Nucleus accumbens (tissue), 56 donors: ENCODE data around the gene NDUFS7.

Source experiments
- DNase-seq, 56 donors: peaks; one replicate each; lab custom pipeline; 2025; lab: John Stamatoyannopoulos, UW

The NDUFS7 gene

DNA sequence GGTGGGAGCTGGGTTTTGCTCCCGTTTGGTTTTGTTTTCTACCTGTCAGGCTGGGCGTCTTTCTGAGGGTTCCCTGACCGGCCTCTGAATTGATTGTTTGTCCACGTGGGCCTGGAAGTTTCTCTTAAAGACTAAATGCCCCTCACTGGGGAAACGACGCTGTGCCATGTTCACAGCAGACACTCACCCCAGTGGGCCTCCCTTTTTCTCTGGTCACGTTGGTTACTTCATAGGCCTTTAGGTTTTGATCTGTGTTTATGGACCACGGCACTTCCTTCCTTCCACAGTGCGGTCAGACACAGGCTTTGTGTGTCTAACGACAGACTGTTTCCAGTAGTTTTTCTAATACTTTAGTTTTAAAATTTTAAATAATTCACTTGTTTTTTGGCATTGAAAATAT is 20.1 kb upstream of the NDUFS7 start:
- DNase-seq: no peak

DNA sequence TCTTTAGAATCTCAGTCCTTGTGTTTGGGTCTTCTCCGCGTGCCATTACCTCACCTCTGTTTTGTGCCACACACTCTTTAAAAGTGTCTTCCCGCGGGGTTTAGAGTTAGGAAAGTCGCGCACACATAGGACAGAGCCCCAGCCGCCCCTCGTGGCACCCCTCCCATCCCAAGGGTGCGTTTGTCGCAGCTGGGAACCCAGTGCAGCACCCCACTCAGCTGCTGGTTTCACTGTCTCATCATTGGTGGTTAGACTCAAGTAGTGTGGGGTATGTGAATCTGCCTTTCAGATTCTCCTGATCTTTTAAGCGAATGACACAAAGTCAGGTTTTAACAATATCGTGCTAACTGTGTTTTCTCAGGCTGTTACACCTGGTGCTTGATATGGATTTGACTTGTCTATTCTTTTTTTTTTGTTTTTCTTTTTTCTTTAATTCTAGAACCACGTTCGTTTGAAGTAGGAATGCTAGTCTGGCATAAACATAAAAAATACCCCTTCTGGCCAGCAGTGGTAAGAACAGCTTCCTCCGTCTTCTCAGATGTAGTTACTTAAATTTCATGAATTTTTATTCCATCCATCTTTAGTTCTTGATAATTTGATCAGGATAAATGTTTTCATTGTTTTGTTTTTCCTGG is 19.5 kb upstream of the NDUFS7 start:
- DNase-seq: no peak

DNA sequence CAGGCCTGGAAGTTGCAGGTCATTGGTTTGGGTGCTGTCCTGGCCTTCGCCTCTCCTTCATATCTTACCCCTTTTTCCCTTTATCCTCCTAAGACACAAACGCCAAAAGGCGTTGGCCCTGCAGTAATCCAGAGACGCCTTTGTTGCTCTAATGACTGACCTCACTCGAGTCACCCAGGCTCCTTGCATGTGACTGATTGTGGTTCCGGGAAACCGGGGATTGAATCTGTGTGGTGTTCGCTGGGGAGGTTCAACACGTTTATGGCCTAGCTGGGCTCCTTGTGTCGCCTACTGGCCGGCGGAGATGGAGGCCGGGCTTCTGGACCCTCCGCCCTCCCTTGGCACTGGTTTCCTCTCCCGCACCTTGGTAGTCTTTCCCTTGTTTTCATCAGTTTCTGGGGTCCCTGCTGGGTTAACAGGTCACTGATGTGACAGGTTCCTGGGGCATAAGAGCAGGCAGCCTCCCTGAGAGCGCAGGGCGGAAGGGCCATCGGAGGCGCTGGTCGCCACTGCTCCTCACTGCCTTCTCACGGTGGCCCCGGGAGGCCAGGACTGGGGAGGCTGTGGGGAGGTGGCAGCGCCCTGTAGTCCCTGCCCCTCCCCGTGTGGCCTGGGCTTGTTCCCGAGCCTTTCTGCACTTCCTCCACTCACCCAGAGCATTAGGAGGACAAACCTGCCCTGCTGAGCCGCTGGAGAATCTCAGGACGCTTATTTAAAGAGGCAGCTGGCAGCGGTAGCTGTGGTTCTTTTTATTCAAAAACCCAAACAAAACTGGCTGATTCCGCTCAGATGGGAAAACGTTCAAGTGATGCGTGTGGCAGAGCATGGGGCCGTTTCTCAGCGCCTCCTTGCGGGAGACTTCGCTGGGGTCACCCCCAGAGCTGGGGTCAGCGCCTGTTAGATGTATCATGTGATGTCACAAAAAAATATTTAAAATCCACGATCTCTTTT is 18.1 kb upstream of the NDUFS7 start:
- DNase-seq: peak in 8 of 56 donors; percentile 12 to 54 (median 32)

DNA sequence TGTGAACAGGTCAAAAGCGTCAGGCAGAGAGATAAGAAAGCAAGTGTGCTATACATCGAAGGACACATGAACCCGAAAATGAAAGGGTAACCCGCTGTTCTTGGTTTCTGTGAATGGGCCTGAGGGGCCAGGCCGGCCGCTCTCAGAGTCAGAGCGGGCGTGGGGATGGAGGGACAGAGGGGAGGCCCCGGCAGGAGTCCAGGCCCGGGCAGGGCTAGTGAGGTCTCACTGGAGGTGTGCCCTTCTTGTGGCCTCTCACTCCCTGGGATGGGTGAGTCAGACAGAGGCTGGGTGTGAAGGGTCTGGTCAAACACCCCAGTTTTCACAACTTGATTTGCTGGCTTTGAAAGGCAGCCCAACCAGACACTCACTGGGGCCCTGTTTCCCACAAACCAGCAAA is 17.4 kb upstream of the NDUFS7 start:
- no peak for DNase-seq

DNA sequence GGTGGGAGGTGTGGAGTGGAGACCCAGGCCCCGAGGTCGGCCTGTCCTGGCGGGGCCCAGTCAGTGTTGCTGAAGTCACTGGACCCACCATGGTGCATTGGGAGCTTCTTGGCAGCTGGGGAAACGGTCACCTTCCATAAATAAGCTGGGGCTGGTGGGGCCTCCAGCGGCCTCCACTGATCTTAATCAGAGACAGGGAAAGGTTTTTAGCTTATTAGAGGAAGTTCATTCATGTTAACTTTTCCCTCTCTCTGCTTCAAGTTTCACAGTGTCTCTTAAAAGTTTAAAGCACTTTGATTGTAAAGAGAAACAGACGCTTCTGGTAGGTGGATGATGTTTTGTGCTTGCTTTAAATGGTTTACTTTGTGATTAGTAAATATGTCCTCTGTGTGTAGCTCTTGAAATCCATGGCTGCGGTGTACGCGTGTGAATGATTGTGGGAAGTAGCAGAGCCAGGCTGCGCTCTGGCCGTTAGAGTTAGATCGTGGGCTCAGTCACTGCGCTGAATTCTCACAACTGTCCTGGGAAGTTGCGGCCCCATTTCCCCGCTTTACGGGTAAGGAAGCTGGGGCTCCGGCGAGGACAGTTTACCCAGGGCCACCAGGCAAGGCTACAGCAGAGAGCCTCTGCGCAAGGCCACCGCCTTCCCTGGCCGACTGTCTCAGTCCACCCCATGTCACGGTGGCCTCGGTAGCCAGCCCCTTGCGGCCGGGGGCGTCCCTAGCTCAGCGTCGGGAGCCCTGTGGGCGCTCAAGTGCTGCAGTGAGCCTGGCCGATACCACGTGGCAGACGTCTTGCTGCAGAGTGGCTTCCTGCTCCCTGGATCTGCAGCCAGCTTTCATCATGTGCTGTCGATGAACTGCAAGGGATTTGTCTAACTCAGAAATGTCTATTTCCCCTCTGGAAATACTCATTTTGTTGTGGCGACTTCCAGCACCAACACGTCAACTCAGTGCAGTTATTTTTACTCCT is 16.5 kb upstream of the NDUFS7 start:
- no peak for DNase-seq

DNA sequence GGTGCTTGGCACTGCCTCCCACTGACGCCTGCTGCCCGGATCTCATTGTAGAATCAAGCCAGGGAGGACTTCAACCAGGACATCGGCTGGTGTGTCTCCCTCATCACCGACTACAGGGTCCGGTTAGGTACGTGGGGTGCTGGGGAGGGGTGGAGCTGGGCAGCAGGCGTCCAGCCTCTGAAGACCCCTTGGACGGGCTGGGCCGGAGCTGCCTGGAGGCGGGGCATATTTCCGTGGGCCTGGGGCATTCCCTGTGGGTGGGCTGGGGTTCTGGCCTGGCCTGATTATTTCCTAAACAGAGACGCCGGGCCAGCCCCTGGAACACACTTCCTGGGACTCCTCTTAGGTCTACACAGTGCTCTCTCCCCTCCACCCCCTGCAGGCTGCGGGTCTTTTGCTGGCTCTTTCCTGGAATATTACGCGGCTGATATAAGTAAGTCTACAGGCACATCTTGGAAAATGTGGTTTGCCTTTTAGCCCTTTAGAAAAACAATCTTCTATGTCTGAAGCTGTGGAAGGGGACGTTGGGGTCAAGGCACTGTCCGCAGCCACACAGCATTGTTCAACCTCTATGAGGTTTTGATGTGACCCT is 14.4 kb upstream of the NDUFS7 start:
- DNase-seq: no peak

DNA sequence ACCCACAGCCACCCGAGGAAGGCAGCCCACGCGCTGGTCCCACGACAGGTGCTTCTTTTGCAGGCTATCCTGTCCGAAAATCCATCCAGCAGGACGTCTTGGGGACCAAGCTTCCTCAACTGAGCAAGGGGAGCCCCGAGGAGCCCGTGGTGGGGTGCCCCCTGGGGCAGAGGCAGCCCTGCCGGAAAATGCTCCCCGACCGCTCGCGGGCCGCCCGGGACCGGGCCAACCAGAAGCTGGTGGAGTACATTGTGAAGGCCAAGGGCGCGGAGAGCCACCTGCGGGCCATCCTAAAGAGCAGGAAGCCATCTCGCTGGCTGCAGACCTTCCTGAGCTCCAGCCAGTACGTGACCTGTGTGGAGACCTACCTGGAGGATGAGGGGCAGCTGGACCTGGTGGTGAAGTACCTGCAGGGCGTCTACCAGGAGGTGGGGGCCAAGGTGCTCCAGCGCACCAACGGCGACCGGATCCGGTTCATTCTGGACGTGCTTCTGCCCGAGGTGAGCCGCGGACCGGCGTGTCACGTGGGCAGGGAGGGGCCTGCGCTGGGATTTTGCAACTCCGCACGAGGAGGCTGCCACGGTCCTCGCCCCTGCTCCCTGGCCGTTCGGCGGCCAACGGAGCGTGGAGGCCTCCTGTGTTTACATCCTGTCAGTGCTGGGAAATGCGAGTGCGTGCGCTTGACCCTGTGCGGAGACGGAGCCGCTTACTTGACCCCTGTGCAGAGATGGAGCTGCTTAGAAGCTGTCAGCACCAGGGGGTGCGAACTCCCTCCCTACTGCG is 12.9 kb upstream of the NDUFS7 start:
- no peak for DNase-seq

DNA sequence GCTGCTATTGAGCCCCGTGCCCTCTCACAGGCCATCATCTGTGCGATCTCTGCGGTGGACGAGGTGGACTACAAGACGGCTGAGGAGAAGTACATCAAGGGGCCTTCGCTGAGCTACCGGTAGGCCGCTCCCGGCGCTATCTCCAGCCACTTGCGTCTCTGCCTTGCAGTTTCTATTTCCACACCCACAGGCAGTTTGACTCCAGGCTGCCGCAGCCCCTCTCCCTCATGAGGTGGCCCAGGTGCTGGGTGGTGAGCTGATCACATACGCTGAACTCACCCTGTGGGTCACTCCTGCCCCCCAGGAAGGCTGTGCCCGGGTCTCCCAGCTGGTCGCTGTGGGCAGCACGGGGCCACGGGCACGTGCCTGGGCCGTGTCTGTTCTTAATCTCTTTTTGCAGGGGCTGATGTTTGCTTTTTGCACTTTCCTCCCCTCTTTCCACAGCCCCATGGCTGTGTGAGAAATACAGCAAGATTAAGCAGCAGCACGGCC is 10.6 kb upstream of the NDUFS7 start:
- no peak for DNase-seq

DNA sequence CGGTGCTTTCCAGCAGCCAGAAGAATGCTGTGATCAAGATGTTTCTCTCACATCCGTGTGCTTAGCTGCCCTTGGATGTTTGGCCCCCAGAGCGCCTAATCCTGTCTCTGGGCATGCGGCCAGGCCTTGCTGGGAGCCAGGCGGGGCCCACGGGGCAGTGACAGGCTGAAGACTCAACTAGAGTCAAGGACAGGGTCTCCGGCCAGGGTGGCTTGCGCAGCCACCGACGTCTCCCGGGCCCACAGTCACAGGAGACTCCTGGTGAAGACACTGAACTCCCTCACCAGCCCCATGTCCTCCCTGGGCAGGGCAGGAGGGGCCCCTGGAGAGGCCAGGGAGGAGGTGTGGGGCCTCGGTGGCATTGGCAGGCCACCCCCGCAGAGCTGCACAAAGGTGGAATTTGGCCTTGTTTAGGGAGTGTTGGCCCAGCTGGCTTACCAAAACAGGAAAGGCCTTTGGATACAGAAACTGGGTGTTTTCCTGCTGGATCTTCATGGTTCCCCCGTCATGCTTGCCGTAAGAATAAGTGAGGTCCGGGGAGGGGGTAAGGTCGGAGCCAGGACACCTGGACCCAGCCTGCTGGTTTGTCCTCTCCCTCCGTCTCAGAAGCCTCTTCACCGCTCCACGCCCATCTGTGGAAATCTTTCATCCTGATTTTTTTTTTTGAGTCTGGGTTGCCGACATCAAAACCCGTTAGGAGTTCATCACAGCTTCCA is 10.0 kb upstream of the NDUFS7 start:
- DNase-seq: peak in 25 of 56 donors; percentile 13 to 73 (median 37)

DNA sequence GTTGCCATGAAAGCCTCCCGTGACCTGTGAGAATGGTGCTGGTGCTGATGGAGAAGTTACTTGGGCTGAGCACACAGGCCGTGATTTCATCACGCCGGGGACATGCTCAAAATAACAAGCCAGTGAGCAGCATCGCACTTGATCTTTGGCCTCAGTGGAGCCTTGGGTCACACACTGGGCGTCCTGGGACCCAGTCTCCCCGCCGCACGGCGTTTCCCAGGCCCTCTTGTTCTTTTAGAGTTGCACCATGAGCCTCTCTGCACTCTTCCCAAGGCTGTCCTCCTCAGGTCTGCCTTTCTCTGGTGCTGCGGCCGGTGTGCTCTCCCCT is 9.5 kb upstream of the NDUFS7 start:
- DNase-seq: no peak

DNA sequence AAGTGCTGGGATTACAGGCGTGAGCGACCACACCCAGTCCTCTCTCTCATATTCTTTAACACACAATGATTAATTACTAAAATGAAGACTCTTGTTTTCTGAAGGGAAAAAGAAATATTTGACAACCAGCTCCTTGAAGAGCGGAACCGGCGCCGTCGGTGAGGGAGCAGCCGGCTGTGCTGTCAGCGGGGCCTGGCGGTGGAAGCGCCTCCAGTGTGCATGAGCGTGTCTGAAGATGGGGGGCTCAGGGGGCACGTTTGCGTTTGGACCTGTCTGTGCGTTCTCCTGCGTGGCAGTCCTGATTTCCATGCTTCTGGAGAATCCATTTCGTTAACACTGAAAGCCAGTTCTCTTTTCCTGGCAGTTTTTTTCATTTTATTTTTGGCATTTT is 7.3 kb upstream of the NDUFS7 start:
- DNase-seq: no peak

DNA sequence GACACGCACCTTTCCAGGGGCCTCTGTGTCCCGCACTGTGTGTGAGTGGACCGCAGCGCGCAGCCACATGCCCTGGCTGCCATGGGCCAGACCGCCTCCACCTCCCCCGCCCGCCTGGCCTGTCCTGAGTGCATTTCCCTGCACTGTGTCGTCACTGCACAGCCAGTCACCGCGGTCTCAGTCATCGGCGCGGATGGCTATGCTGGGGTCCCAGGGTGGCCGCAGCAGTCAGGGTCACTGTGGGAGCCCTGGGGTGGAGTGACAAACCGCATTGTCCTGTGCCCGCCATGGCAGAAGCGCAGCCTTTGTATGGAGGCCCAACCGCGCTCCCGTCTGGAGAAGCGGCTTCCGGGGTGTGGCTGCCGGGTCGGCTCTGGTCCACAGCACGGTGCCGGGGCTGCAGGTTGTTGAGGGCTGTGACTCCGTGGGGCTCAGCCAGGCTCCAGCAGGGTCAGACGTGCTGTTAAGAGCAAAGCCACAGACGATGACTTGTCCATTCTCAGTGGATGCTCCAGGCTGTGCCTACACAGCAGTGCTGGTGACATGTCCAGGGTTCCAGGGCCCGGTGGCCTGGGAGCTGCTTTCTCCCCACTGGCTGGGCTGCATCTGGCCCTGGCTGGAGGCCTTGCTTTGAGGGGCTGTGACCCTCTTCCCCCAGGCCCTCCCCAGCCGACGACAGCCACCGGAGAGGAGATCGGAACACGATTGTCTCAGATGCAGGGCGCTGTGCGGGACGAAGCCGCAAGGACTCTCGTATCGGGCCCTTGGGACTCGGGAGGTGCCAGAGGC is 6.3 kb upstream of the NDUFS7 start:
- no peak for DNase-seq

DNA sequence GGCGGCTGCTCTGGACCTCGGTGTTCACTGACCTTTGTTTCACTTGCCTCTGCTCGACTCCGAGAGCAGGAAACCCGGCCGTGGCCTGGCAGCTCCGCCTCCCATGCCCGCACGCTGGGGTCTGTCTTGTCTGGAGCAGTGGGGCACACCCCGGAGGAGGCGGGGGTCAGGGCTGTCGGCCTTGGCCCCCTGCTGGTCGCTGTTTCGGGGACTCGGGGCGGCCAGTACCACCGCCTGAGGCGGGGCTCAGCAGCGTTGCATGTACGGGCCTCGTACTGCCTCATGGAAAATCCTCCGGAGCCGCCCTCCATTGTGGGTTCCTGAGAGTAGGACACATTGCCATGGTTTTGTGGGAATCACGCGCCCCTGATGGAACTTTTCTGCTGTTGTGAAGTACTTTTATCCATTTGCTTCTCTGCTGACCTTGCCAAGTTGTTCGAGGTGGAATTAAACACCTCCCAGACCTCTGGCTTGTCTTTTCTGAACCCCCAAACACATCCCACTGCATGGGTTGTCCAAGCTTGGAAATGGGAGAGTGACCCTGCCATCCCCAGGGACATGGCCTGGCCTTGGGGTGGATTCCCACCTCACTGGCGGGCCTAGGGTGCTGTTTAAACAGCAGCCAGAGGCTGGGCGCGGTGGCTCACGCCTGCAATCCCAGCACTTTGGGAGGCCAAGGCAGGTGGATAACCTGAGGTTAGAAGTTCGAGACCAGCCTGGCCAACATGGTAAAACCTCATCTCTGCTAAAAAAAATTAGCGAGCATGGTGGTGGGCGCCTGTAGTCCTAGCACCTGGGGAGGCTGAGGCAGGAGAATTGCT is 5.5 kb upstream of the NDUFS7 start:
- DNase-seq: no peak

DNA sequence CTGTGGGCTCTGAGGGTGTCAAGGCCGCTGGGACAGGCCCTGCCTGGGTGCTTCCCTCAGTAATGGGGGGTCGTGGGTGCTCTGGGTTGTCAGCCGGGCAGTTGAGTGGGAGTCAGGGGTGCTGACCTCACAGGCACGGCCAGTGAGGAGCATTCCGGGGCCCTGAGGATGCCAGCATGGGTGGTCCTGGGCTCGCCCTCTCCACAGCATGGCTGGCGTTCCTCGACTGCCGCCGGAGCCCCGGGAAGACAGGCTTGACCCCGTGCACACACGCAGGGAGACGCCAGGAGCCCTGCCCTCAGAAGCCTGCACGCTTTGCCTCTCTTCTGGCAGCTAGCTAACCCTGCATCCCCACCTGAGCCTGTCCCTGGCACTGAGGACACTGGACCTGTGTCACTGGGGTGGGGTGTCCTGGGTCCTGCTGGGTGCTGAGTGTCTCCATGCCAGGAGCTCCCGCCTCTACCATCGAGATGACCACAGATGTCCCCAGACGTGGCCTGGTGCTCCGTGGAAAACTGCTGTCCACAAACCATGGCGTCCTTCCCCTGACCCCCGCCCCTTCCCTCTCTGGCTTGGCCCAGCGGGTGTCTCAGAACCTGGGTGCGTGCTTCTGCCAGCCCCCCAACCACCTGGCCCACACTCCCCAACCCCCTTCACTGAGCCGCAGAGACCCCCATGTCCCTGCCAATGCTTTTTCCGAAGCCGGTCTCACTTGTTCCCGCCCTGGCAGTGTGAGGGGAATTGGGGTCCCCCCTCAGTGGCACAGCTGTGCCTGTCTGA is 4.4 kb upstream of the NDUFS7 start:
- no peak for DNase-seq

DNA sequence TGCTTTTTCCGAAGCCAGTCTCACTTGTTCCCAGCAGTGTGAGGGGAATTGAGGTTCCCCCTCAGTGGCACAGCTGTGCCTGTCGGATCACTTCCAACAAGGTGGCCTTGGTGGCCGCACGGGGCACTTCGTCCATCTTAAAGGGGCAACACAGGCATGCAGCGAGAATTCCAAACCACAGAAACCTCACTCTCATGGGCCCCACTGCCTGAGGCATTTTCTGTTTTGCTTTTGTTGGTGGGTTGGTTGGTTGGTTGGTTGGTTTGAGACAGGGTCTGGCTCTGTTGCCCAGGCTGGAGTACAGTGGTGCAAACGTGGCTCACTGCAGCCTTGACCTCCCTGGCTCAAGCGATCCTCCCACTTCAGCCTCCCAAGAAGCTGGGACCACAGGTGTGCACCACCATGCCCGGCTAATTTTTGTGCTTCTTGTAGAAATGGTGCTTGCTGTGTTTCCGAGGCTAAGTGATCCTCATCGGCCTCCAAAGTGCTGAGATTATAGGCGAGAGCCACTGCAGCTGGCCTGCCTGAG is 3.7 kb upstream of the NDUFS7 start:
- no peak for DNase-seq

DNA sequence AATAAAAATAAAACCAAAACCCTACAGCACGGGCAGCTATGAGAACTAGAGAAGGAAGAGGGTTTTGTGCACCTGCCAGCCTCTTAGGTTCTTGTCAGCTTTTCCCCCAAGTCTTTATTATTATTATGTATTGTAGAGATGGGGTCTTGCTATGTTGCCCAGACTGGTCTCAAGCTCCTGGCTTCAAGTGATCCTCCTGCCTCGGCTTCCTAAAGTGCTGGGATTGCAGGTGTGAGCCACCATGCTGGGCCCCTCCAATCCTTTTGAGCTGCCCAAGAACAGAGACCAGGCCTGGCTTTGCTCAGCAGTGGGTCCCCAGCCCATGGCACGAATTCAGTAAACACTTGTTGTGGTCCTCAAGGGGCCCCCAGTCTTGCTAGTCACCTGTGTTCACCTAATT is 1.5 kb upstream of the NDUFS7 start:
- no peak for DNase-seq
